Measurements from ENCODE around the gene PARVA. TPM values are rescaled to one million over a fixed set of nuclear protein-coding genes. Genes with fewer than 3 reads are reported as not detected.

Gene PARVA
- total and polyA plus RNA-seq, 2 of the 8 experiments (the other 6 are each of a cell fraction or from before 2014, with no cell fraction given), result 3.1 to 13.5 TPM

- TF ChIP-seq ATF2 (IDR thresholded peaks at IDR 0.05; ENCODE audit: low read length) (no peak), SP4 (IDR thresholded peaks at IDR 0.05; ENCODE audit: low read length) (no peak)
These were observed 196.5 kb downstream of the PARVA start (continued) for GRCh38 chr11:12573707-12574485.

Data from H1 (cell line).